DOHH2 (cell line): ENCODE results near the gene WNK1.

Source experiments
- H3F3A ChIP-seq: fragments of 200-600 bp; sonication (generic), shearing (Covaris generic); 2 replicates; pipeline ENCODE4 v1.6.0; 2016; ENCODE audit warnings: antibody characterized with exemption, mild to moderate bottlenecking; ENCODE audit not compliant: control insufficient read depth, insufficient read depth
- H3K27ac ChIP-seq: fragments of 200-600 bp; sonication (generic); 2 replicates; pipeline ENCODE4 v1.5.1; 2014; ENCODE audit warnings: low read depth, mild to moderate bottlenecking, low read length, moderate library complexity
- H3K27me3 ChIP-seq: fragments of 200-600 bp; sonication (generic); 2 replicates; pipeline ENCODE4 v1.6.1; 2014; ENCODE audit warnings: mild to moderate bottlenecking, low read length, mixed read lengths; ENCODE audit not compliant: control insufficient read depth
- H3K36me3 ChIP-seq: fragments of 200-600 bp; sonication (generic); 2 replicates; pipeline ENCODE4 v1.6.1; 2014; ENCODE audit warnings: mild to moderate bottlenecking, low read length, moderate library complexity, mixed read lengths; ENCODE audit not compliant: control insufficient read depth
- H3K4me1 ChIP-seq: fragments of 200-600 bp; sonication (generic); 2 replicates; pipeline ENCODE4 v1.6.1; 2014; ENCODE audit warnings: mild to moderate bottlenecking, low read length, mixed read lengths; ENCODE audit not compliant: control insufficient read depth
- H3K4me2 ChIP-seq: fragments of 200-600 bp; sonication (generic); 2 replicates; pipeline ENCODE4 v1.6.0; 2014; ENCODE audit warnings: mild to moderate bottlenecking, low read length, moderate library complexity
- H3K4me3 ChIP-seq: fragments of 200-600 bp; sonication (generic); 2 replicates; pipeline ENCODE4 v1.5.1; 2014; ENCODE audit warnings: mild to moderate bottlenecking, low read length, mixed read lengths
- H3K79me2 ChIP-seq: fragments of 200-600 bp; sonication (generic); 2 replicates; pipeline ENCODE4 v1.6.1; 2014; ENCODE audit warnings: mild to moderate bottlenecking, low read length, mixed read lengths; ENCODE audit not compliant: control insufficient read depth
- H3K9me2 ChIP-seq: fragments of 200-600 bp; sonication (generic); replicated peaks from 2 replicates; pipeline ENCODE4 v1.6.1; 2014; ENCODE audit warnings: mild to moderate bottlenecking, low read length, mixed read lengths; ENCODE audit not compliant: control insufficient read depth
- H3K9me3 ChIP-seq: fragments of 200-600 bp; sonication (generic); 2 replicates; pipeline ENCODE4 v1.6.1; 2014; ENCODE audit warnings: antibody characterized with exemption, low read length, mixed read lengths; ENCODE audit not compliant: control insufficient read depth, insufficient read depth
- H4K20me1 ChIP-seq: fragments of 200-600 bp; sonication (generic); 2 replicates; pipeline ENCODE4 v1.6.0; 2014; ENCODE audit warnings: low read depth, mild to moderate bottlenecking, antibody characterized with exemption, low read length, moderate library complexity; ENCODE audit not compliant: control insufficient read depth, insufficient read depth
- CTCF ChIP-seq: fragments of 200-600 bp; sonication (generic); IDR thresholded peaks from one replicate; pipeline ENCODE4 v1.5.1; 2014; ENCODE audit warnings: antibody characterized with exemption, mild to moderate bottlenecking, low read depth, low read length; ENCODE audit not compliant: poor library complexity, severe bottlenecking
- EZH2phosphoT487 ChIP-seq: fragments of 200-600 bp; sonication (generic); IDR thresholded peaks from 2 replicates; pipeline ENCODE4 v1.6.1; 2017; ENCODE audit warnings: borderline replicate concordance, mild to moderate bottlenecking, antibody characterized with exemption, low read length, moderate library complexity, mixed read lengths

WNK1 gene

DNA sequence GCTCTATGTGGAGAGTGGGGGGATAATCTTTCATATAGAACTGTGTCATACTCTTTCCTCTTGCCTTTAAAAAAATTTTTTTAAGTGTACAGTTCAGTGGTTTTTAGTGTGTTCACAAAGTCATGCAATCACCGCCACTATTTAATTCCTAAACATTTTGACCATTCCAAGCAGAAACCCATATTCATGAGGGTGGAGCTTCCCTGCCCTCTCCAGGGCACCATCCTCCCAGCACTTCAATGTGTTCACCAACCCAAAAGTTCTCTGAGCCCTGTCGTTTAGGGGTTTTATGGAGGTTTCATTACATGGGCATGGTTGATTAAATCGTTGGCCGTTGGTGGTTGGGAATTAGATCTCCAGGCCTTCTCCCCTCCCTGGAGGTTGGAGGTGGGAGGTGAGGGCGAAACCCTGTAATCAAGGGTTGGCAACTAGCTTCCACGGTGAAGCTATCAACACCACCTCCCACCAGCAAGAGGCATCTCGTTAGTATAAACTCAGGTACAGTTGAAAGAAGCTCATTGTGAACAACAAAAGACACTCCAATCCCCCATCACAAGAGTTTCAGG is 42.8 kb upstream of the WNK1 start:
- Histone ChIP-seq H3K4me1 (no peaks in the 10 kb centered on the region), H3K36me3 (no peaks in the 10 kb centered on the region), H3K4me3 (no peak overlapping the region), H4K20me1 (no peaks in the 10 kb centered on the region), H3K9me2 (no peaks in the 10 kb centered on the region), H3F3A (0 out of 2 replicates have a peak, but pooled peaks cover 3% of the 10 kb centered on the region), H3K27me3 (0 out of 2 replicates have a peak, but pooled peaks cover 2% of the 10 kb centered on the region), H3K9me3 (no peaks in the 10 kb centered on the region), H3K27ac (no peak overlapping the region), H3K4me2 (no peak overlapping the region), H3K79me2 (no peaks in the 10 kb centered on the region)
- TF ChIP-seq CTCF (no peak), EZH2phosphoT487 (no peak)

- H3K27ac ChIP-seq = no peak overlapping the region
- H3K4me2 ChIP-seq = no peak overlapping the region
These were observed 40.1 kb upstream of the WNK1 start for GRCh38 chr12:712172-712863.

GRCh38 chr12:713281-713875 is 39.0 kb upstream of the WNK1 start:
- Histone ChIP-seq H3K27ac (no peak overlapping the region), H3K27me3 (0 out of 2 replicates have a peak, but pooled peaks cover 2% of the 10 kb centered on the region), H3K9me2 (no peaks in the 10 kb centered on the region), H4K20me1 (no peaks in the 10 kb centered on the region), H3K36me3 (no peaks in the 10 kb centered on the region), H3K4me2 (no peak overlapping the region), H3K4me1 (peaks cover 7% of the 10 kb centered on the region), H3K79me2 (no peaks in the 10 kb centered on the region), H3K9me3 (no peaks in the 10 kb centered on the region), H3F3A (no peaks in the 10 kb centered on the region), H3K4me3 (no peak overlapping the region)
- TF ChIP-seq EZH2phosphoT487 = no peak
- TF ChIP-seq CTCF = no peak

More at GRCh38 chr12:712172-712863, 40.1 kb upstream of the WNK1 start:
- H3K36me3 ChIP-seq = no peaks in the 10 kb centered on the region
- peaks cover 6% of the 10 kb centered on the region; the same call in 1 of the 2 replicates for H3K4me1 ChIP-seq
- H3K4me3 ChIP-seq = no peak overlapping the region
- 0 out of 2 replicates have a peak, but pooled peaks cover 2% of the 10 kb centered on the region for H3K27me3 ChIP-seq
- H3F3A ChIP-seq = no peaks in the 10 kb centered on the region
- no peaks in the 10 kb centered on the region for H3K9me3 ChIP-seq
- no peak for TF ChIP-seq EZH2phosphoT487
- TF ChIP-seq CTCF = no peak
- H3K79me2 ChIP-seq = no peaks in the 10 kb centered on the region
- no peaks in the 10 kb centered on the region for H4K20me1 ChIP-seq
- H3K9me2 ChIP-seq = no peaks in the 10 kb centered on the region
